Metanephros (tissue), 1 donor: Measurements from ENCODE around the gene CERS4. TPM values are rescaled to one million over a fixed set of nuclear protein-coding genes. Genes with fewer than 3 reads are reported as not detected.

ENCODE experiments used
- total RNA-seq: library from RNA; depleted of rRNA; stranded (reverse); fragments of >200 nt; gene quantifications from one replicate; pipeline ENCODE4 v1.2.3, GENCODE V29; 2014

The CERS4 gene, protein sequence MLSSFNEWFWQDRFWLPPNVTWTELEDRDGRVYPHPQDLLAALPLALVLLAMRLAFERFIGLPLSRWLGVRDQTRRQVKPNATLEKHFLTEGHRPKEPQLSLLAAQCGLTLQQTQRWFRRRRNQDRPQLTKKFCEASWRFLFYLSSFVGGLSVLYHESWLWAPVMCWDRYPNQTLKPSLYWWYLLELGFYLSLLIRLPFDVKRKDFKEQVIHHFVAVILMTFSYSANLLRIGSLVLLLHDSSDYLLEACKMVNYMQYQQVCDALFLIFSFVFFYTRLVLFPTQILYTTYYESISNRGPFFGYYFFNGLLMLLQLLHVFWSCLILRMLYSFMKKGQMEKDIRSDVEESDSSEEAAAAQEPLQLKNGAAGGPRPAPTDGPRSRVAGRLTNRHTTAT
- total RNA-seq, result 40.9 TPM

GRCh38 chr19:8208922-8209461 lies at the start of gene CERS4:
CERS4 (plus strand) TSS chr19:8209370; CDS start chr19:8251077, 41,707 bp downstream.

GRCh38 chr19:8307965-8308866 lies 99.0 kb downstream of the CERS4 start, which contains the start of gene CD320:
CD320 (minus strand) TSS chr19:8308358; CDS start chr19:8308290, 68 bp downstream.

Other genes starting within 250 kb of the CERS4 start
- 64.2 TPM for gene ELAVL1, start 203.7 kb upstream of the CERS4 start, total RNA-seq
- not detected for gene CCL25, start 156.6 kb upstream of the CERS4 start, total RNA-seq
- 27.3 TPM for gene FBN3, start 59.8 kb upstream of the CERS4 start, total RNA-seq
- gene CD320, start 99.0 kb downstream of the CERS4 start, total RNA-seq, result 25.7 TPM
- 31.6 TPM for gene NDUFA7, start 112.0 kb downstream of the CERS4 start, total RNA-seq
- 847 TPM for gene RPS28, start 112.1 kb downstream of the CERS4 start, total RNA-seq
- 29.7 TPM for gene KANK3, start 133.9 kb downstream of the CERS4 start, total RNA-seq
- 5.0 TPM for gene ANGPTL4, start 154.8 kb downstream of the CERS4 start, total RNA-seq
- gene RAB11B, start 181.0 kb downstream of the CERS4 start, total RNA-seq, result 224 TPM
- gene MARCHF2, start 203.9 kb downstream of the CERS4 start, total RNA-seq, result 34.8 TPM
- gene HNRNPM, start 235.6 kb downstream of the CERS4 start, total RNA-seq, result 160 TPM